Hepatocyte (in vitro differentiated cells): ENCODE results near the gene NUDT13. TPM values are rescaled to one million over a fixed set of nuclear protein-coding genes. Genes with fewer than 3 reads are reported as not detected.

ENCODE experiments used
- DNase-seq: peaks from one replicate; pipeline ENCODE4 v3.0.0-alpha.2; 2016; ENCODE audit warnings: low spot score
- H2AFZ ChIP-seq: fragments of 200-600 bp; sonication (generic); 2 replicates; pipeline ENCODE4 v1.6.0; 2016; ENCODE audit warnings: antibody characterized with exemption, mild to moderate bottlenecking
- H3K27ac ChIP-seq: fragments of 200-600 bp; sonication (generic); 2 replicates; pipeline ENCODE4 v1.5.1; 2016; ENCODE audit warnings: mild to moderate bottlenecking
- H3K27me3 ChIP-seq: fragments of 200-600 bp; sonication (generic); 2 replicates; pipeline ENCODE4 v1.6.1; 2016
- H3K36me3 ChIP-seq: fragments of 200-600 bp; sonication (generic); replicated peaks from 2 replicates; pipeline ENCODE4 v1.5.1; 2016; ENCODE audit warnings: low read depth; ENCODE audit not compliant: insufficient read depth
- H3K4me1 ChIP-seq: fragments of 200-600 bp; sonication (generic); 2 replicates; pipeline ENCODE4 v1.5.1; 2016; ENCODE audit warnings: mild to moderate bottlenecking, moderate library complexity; ENCODE audit not compliant: insufficient read depth
- H3K4me2 ChIP-seq: fragments of 200-600 bp; sonication (generic); 2 replicates; pipeline ENCODE4 v1.6.0; 2016
- H3K4me3 ChIP-seq: fragments of 200-600 bp; sonication (generic); 2 replicates; pipeline ENCODE4 v1.5.1; 2016; ENCODE audit warnings: mild to moderate bottlenecking
- H3K79me2 ChIP-seq: fragments of 200-600 bp; sonication (generic); 2 replicates; pipeline ENCODE4 v1.6.0; 2017; ENCODE audit warnings: mild to moderate bottlenecking
- H3K9me2 ChIP-seq: fragments of 200-600 bp; sonication (generic); replicated peaks from 2 replicates; pipeline ENCODE4 v1.6.0; 2017; ENCODE audit warnings: mild to moderate bottlenecking; ENCODE audit not compliant: insufficient read depth
- H3K9me3 ChIP-seq: fragments of 200-600 bp; sonication (generic); 2 replicates; pipeline ENCODE4 v1.5.1; 2016; ENCODE audit warnings: low read depth, mild to moderate bottlenecking
- H4K20me1 ChIP-seq: fragments of 200-600 bp; sonication (generic); 2 replicates; pipeline ENCODE4 v1.6.0; 2016; ENCODE audit warnings: mild to moderate bottlenecking; ENCODE audit not compliant: insufficient read depth, poor library complexity, severe bottlenecking
- EZH2 ChIP-seq: fragments of 200-600 bp; sonication (generic); IDR thresholded peaks from 2 replicates; pipeline ENCODE4 v1.6.1; 2016; ENCODE audit warnings: antibody characterized with exemption, mild to moderate bottlenecking, borderline replicate concordance
- EZH2phosphoT487 ChIP-seq: fragments of 200-600 bp; sonication (generic); IDR thresholded peaks from one replicate; pipeline ENCODE4 v1.6.1; 2018; ENCODE audit warnings: antibody characterized with exemption, mild to moderate bottlenecking, low read depth, moderate library complexity; ENCODE audit not compliant: unreplicated experiment, severe bottlenecking
- WGBS: methylation state at CpG from one replicate; pipeline ENCODE4 v1.1.6; 2016; ENCODE audit warnings: low lambda C conversion rate; ENCODE audit errors: missing lambda C conversion rate; 5-methylcytosine and 5-hydroxymethylcytosine counted together
- polyA plus RNA-seq: library from polyadenylated mRNA; unstranded; fragments of >200 nt; fragmentation: Nextera tagmentation; extraction: Ambion mirVana; gene quantifications from 2 replicates; pipeline ENCODE4 v1.2.1, GENCODE V29; 2016
- total RNA-seq: library from RNA; depleted of rRNA; stranded (reverse); fragments of >200 nt; gene quantifications from 2 replicates; pipeline ENCODE4 v1.2.3, GENCODE V29; 2014
- TF ChIP-seq, protein P1 (sequence below): fragments of 200-600 bp; sonication (generic); IDR thresholded peaks from 2 replicates; pipeline ENCODE4 v1.5.1; 2016; ENCODE audit warnings: antibody characterized with exemption, mild to moderate bottlenecking; ENCODE audit not compliant: poor library complexity

Gene NUDT13
- total and polyA plus RNA-seq, 2 experiments from 2014 or later: 2.1 to 3.4 TPM

DNA sequence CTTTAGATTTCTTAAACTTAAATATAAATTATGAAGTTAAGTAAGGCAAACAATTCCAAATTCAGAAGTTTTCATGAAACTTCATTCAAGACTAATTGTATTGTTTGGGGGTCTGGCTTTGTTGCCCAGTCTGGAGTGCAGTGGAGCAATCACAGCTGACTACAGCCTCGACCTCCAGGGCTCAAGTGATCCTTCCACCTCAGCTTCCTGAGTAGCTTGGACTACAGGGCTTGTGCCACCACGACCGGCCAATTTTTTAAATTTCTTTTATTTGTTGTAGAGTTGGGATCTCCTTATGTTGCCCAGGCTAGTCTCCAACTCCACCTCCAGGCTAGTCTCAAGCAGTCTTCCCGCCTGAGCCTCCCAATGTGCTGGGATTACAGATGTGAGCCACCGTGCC, 26.0 kb upstream of the NUDT13 start:
- H3K4me2 ChIP-seq: no peak overlapping the region
- H3K27me3 ChIP-seq: no peaks in the 10 kb centered on the region
- 92% methylated on average over 5 of the region's 5 CpGs for WGBS
- peaks cover 18% of the 10 kb centered on the region for H4K20me1 ChIP-seq
- no peak overlapping the region for H3K4me3 ChIP-seq
- H2AFZ ChIP-seq: no peak overlapping the region
- H3K4me1 ChIP-seq: no peaks in the 10 kb centered on the region
- DNase-seq: no peak
- H3K36me3 ChIP-seq: no peaks in the 10 kb centered on the region
- TF ChIP-seq, protein P1, sequence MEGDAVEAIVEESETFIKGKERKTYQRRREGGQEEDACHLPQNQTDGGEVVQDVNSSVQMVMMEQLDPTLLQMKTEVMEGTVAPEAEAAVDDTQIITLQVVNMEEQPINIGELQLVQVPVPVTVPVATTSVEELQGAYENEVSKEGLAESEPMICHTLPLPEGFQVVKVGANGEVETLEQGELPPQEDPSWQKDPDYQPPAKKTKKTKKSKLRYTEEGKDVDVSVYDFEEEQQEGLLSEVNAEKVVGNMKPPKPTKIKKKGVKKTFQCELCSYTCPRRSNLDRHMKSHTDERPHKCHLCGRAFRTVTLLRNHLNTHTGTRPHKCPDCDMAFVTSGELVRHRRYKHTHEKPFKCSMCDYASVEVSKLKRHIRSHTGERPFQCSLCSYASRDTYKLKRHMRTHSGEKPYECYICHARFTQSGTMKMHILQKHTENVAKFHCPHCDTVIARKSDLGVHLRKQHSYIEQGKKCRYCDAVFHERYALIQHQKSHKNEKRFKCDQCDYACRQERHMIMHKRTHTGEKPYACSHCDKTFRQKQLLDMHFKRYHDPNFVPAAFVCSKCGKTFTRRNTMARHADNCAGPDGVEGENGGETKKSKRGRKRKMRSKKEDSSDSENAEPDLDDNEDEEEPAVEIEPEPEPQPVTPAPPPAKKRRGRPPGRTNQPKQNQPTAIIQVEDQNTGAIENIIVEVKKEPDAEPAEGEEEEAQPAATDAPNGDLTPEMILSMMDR: no peak
- TF ChIP-seq EZH2 (no peak), EZH2phosphoT487 (no peak)
- H3K9me3 ChIP-seq: no peaks in the 10 kb centered on the region
- H3K27ac ChIP-seq: no peak overlapping the region
- H3K9me2 ChIP-seq: no peaks in the 10 kb centered on the region
- H3K79me2 ChIP-seq: peaks cover 94% of the 10 kb centered on the region

DNA sequence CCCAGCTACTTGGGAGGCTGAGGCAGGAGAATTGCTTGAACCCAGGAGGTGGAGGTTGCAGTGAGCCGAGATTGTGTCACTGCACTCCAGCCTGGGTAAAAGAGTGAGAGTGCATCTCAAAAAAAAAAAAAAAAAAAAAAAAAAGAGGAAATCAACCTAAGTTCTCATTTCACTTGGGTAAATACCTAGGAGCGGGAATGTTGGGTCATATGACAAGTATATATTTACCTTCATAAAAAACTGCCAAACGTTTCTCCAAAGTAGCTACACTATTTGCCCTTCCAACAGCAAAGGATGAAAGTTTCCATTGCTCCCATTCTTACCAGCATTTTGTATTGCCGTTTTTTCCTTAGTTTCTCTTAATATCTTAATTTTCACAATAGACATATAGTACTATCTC, 23.4 kb upstream of the NUDT13 start:
- Histone ChIP-seq H3K79me2 (peaks cover 95% of the 10 kb centered on the region), H4K20me1 (peaks cover 23% of the 10 kb centered on the region), H3K4me1 (no peaks in the 10 kb centered on the region), H2AFZ (no peak overlapping the region), H3K4me3 (no peak overlapping the region), H3K4me2 (no peak overlapping the region), H3K27me3 (no peaks in the 10 kb centered on the region), H3K9me2 (no peaks in the 10 kb centered on the region), H3K9me3 (no peaks in the 10 kb centered on the region), H3K36me3 (no peaks in the 10 kb centered on the region), H3K27ac (no peak overlapping the region)
- TF ChIP-seq EZH2phosphoT487 (no peak), EZH2 (no peak)
- TF ChIP-seq, protein P1: no peak
- 83% methylated on average over 4 of the region's 4 CpGs for WGBS
- DNase-seq: no peak

DNA sequence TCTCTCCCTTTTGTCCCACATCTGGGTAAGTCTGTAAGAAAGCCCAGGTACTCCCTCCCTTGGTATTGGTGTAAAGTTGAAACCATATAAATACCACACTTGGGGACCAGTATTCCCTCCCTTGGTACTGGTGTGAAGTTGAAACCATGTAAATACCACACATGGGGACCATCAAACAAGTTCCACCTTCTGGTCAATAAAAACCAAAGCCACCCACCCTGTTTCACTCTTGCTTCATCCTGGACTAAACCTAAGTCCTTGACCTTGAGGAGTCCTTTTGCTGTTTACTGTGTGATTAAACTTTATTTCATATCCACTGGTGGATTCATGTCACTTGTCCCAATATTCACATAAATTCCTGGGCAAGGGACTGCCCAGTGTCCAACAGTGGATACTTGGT, 22.0 kb upstream of the NUDT13 start:
- Histone ChIP-seq H3K4me3 (no peak overlapping the region), H2AFZ (no peak overlapping the region), H3K79me2 (peaks cover 97% of the 10 kb centered on the region), H3K4me2 (no peak overlapping the region), H3K27me3 (no peaks in the 10 kb centered on the region), H3K9me3 (no peaks in the 10 kb centered on the region), H3K36me3 (no peaks in the 10 kb centered on the region), H4K20me1 (peaks cover 20% of the 10 kb centered on the region), H3K27ac (no peak overlapping the region), H3K4me1 (no peaks in the 10 kb centered on the region), H3K9me2 (no peaks in the 10 kb centered on the region)
- no peak for DNase-seq
- TF ChIP-seq EZH2: no peak
- TF ChIP-seq, protein P1: no peak
- no peak for TF ChIP-seq EZH2phosphoT487

DNA sequence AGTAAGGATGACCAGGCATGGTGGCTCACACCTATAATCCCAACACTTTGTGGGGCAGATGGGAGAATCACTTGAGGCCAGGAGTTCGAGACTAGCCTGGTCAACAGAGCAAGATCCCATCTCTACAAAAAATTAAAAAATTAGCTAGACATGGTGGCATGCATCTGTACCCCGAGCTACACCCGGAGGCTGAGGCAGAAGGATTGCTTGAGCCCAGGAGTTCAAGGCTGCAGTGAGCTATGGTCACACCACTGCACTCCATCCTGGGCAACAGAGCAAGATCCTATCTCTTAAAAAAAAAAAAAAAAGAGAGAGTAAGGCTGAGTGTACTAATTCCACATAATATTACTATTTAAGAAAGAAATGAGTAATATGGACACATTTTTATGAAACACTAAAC, 17.4 kb upstream of the NUDT13 start:
- peaks cover 14% of the 10 kb centered on the region for H3K4me1 ChIP-seq
- peaks cover 70% of the 10 kb centered on the region for H3K79me2 ChIP-seq
- H3K9me2 ChIP-seq: no peaks in the 10 kb centered on the region
- H3K27me3 ChIP-seq: no peaks in the 10 kb centered on the region
- H3K9me3 ChIP-seq: no peaks in the 10 kb centered on the region
- no peak overlapping the region for H3K4me2 ChIP-seq
- 98% methylated on average over 3 of the region's 3 CpGs for WGBS
- no peak for DNase-seq
- no peak overlapping the region for H3K4me3 ChIP-seq
- H4K20me1 ChIP-seq: peaks cover 13% of the 10 kb centered on the region
- H2AFZ ChIP-seq: no peak overlapping the region
- H3K36me3 ChIP-seq: no peaks in the 10 kb centered on the region
- H3K27ac ChIP-seq: no peak overlapping the region
- TF ChIP-seq EZH2 (no peak), EZH2phosphoT487 (no peak)
- TF ChIP-seq, protein P1: no peak
